Measurements from ENCODE around the gene PADI3.

DNA sequence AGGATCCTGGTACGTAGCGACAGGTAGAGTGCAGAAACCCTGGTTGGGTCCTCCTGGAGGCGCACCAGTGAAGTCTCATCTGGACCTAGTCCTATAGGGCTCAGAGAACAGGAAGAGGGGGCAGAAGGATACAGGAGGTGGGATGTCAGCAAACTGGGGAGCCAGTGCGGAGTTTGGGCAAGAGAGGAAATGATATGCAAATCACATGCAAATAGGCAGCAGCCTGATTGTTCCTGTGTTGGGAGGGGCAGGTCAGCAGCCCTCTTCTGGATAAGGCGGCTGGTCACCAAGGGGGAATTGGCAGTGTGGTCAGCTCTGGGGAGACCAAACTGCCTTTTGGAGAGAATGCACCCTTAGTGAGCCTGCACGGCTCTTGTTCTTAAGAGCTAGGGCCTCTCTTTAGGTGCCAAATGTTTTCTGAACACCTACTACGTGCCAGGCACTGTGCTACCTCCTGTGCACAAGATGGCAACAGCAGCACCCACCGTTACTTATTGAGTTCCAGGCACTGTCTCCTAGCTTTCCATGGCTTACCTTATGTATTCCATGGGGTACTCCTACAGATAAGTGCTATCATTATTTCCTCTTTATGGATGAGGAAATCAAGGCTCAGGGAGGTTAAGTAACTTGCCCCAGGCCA, 18.1 kb upstream of the PADI3 start:
- TF ChIP-seq, protein P1, sequence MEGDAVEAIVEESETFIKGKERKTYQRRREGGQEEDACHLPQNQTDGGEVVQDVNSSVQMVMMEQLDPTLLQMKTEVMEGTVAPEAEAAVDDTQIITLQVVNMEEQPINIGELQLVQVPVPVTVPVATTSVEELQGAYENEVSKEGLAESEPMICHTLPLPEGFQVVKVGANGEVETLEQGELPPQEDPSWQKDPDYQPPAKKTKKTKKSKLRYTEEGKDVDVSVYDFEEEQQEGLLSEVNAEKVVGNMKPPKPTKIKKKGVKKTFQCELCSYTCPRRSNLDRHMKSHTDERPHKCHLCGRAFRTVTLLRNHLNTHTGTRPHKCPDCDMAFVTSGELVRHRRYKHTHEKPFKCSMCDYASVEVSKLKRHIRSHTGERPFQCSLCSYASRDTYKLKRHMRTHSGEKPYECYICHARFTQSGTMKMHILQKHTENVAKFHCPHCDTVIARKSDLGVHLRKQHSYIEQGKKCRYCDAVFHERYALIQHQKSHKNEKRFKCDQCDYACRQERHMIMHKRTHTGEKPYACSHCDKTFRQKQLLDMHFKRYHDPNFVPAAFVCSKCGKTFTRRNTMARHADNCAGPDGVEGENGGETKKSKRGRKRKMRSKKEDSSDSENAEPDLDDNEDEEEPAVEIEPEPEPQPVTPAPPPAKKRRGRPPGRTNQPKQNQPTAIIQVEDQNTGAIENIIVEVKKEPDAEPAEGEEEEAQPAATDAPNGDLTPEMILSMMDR (IDR thresholded peaks at IDR 0.05): no peak
- TF ChIP-seq IRF3 (IDR thresholded peaks at IDR 0.05; ENCODE audit: low read depth, low read length): no peak
- TF ChIP-seq POLR2AphosphoS5 (IDR thresholded peaks at IDR 0.05; ENCODE audit: low read depth, low read length): no peak
- no peak for TF ChIP-seq FOXM1 (IDR thresholded peaks at IDR 0.05; ENCODE audit: low read depth)
- no peak for TF ChIP-seq SIN3A (IDR thresholded peaks at IDR 0.05; ENCODE audit: borderline replicate concordance, low read depth, low read length)
- no peak for TF ChIP-seq NFIC (IDR thresholded peaks at IDR 0.05; ENCODE audit: borderline replicate concordance)
- TF ChIP-seq YY1 (IDR thresholded peaks at IDR 0.05; ENCODE audit: low read depth): no peak
- no peak for TF ChIP-seq EZH2phosphoT487 (IDR thresholded peaks at IDR 0.05; ENCODE audit: borderline replicate concordance, low read depth)
- TF ChIP-seq RFX5 (IDR thresholded peaks at IDR 0.05; ENCODE audit: low read length): no peak
- no peak for TF ChIP-seq FOXJ3 (CRISPR knock-in tag; IDR thresholded peaks at IDR 0.05)
- no peak for TF ChIP-seq EP300 (IDR thresholded peaks at IDR 0.05; ENCODE audit: borderline replicate concordance in 1 of 2, low read depth in 1 of 2, low read length in 1 of 2)
- no peak for TF ChIP-seq TCF12 (IDR thresholded peaks at IDR 0.05)
- TF ChIP-seq, protein P2, sequence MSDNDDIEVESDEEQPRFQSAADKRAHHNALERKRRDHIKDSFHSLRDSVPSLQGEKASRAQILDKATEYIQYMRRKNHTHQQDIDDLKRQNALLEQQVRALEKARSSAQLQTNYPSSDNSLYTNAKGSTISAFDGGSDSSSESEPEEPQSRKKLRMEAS (IDR thresholded peaks at IDR 0.05; ENCODE audit: low read depth): no peak
